Measurements from ENCODE around the gene MRGPRF. TPM values are rescaled to one million over a fixed set of nuclear protein-coding genes. Genes with fewer than 3 reads are reported as not detected.

MRGPRF gene
- total and polyA plus RNA-seq, 2 of the 8 experiments (the other 6 are each of a cell fraction or from before 2014, with no cell fraction given): 7.5 to 11.0 TPM

GRCh38 chr11:69014898-69015549 is 2.0 kb upstream of the MRGPRF start:
- ChIA-PET POLR2A (ENCODE audit: partially characterized antibody) (no interaction called here), CTCF (ENCODE audit: partially characterized antibody) (interaction anchor here (0.9 to 1.0 kb wide), 2 partner anchors 12 to 669 kb away, joined by 3 to 4 read pairs; no protein-coding TSS in a partner anchor)
- peaks cover 0 to 4% (median 0%) of the 10 kb centered on the region in 4 experiments; a peak in 4 of 7 replicates for H3K27me3 ChIP-seq (replicated peaks in 1 of 4; ENCODE audit: control insufficient read depth in 3 of 4, extremely low read depth in 1 of 4, insufficient read depth in 3 of 4, low read length in 3 of 4)
- no peak overlapping the region for H2BK15ac ChIP-seq (ENCODE audit: low read length)
- H3K4me1 ChIP-seq (replicated peaks in 1 of 4; ENCODE audit: control insufficient read depth in 3 of 4, insufficient read depth in 4 of 4, low read length in 3 of 4): peaks cover 9 to 42% (median 32%) of the 10 kb centered on the region in 4 experiments
- H4K8ac ChIP-seq (ENCODE audit: extremely low read depth, insufficient read depth, low read length): peak overlapping the region; percentile 41; the same call in 1 of the 2 replicates
- H2AFZ ChIP-seq (ENCODE audit: low read length): no peak overlapping the region
- no peak overlapping the region for H4K5ac ChIP-seq (ENCODE audit: insufficient read length, low read depth, low read length)
- H3K79me1 ChIP-seq (ENCODE audit: low read depth, low read length): no peaks in the 10 kb centered on the region
- H3K14ac ChIP-seq (ENCODE audit: insufficient read length): no peak overlapping the region
- no peak overlapping the region for H2BK20ac ChIP-seq (ENCODE audit: low read length)
- no peak overlapping the region for H3K56ac ChIP-seq (replicated peaks; ENCODE audit: insufficient read length, low read depth, low read length)
- H3K9ac ChIP-seq (replicated peaks in 1 of 4; ENCODE audit: extremely low read depth in 1 of 4, low read depth in 3 of 4, low read length in 3 of 4): no peak overlapping the region
- peaks cover 24% of the 10 kb centered on the region; the same call in 1 of the 2 replicates for H3K23me2 ChIP-seq (ENCODE audit: low read depth, low read length)
- H2BK12ac ChIP-seq (ENCODE audit: low read depth, low read length): peak overlapping the region; percentile 35; the same call in 1 of the 2 replicates
- peak overlapping the region; percentile 24; the same call in 1 of the 2 replicates for H2BK5ac ChIP-seq (ENCODE audit: low read depth, low read length)
- no peaks in the 10 kb centered on the region for H3K36me3 ChIP-seq (ENCODE audit: control insufficient read depth in 2 of 4, insufficient read depth in 4 of 4, low read length in 3 of 4)
- H3K9me3 ChIP-seq (ENCODE audit: insufficient read depth in 2 of 2, low read depth in 1 of 2, low read length in 1 of 2): no peaks in the 10 kb centered on the region
- TF ChIP-seq SAP30 (IDR thresholded peaks at IDR 0.05; ENCODE audit: insufficient read depth, insufficient replicate concordance, low read length) (no peak), SP4 (IDR thresholded peaks at IDR 0.05; ENCODE audit: low read length) (no peak), BACH1 (IDR thresholded peaks at IDR 0.05; ENCODE audit: low read length) (no peak), RAD21 (IDR thresholded peaks at IDR 0.05 in 1 of 2, conservative IDR thresholded peaks at IDR 0.05 in 1 of 2; ENCODE audit: low read depth in 2 of 2, low read length in 2 of 2) (no peak), TCF12 (IDR thresholded peaks at IDR 0.05; ENCODE audit: low read depth, low read length) (no peak), CTCF (IDR thresholded peaks at IDR 0.05; ENCODE audit: control extremely low read depth in 1 of 3, insufficient read depth in 1 of 3, low read depth in 1 of 3, low read length in 3 of 3) (no peak), SP1 (IDR thresholded peaks at IDR 0.05; ENCODE audit: low read depth, low read length) (no peak)
- H3K23ac ChIP-seq (ENCODE audit: insufficient read length): no peak overlapping the region
- H3K4ac ChIP-seq (replicated peaks; ENCODE audit: insufficient read length, low read depth, low read length): no peak overlapping the region
- H4K20me1 ChIP-seq (replicated peaks in 1 of 2; ENCODE audit: control insufficient read depth in 1 of 2, insufficient read depth in 2 of 2, low read length in 2 of 2): no peaks in the 10 kb centered on the region
- peak overlapping the region; percentile 10 for H4K91ac ChIP-seq (replicated peaks; ENCODE audit: insufficient read length, low read length)
- no peak for FAIRE-seq
- H3K18ac ChIP-seq (ENCODE audit: extremely low read depth, low read length): peak overlapping the region; percentile 32; the same call in 1 of the 2 replicates
- H2BK120ac ChIP-seq (replicated peaks; ENCODE audit: low read depth, low read length): no peak overlapping the region
- peak overlapping the region in 1 of 2 experiments; percentile 85; a peak in 1 of 4 replicates for H3K4me2 ChIP-seq (ENCODE audit: insufficient read depth in 1 of 2, low read depth in 2 of 2, low read length in 2 of 2)
- H3K27ac ChIP-seq (ENCODE audit: low read depth, low read length): no peak overlapping the region
- no peak overlapping the region; the same call in 1 of the 2 replicates for H2AK5ac ChIP-seq (ENCODE audit: low read depth, low read length)
- H3K79me2 ChIP-seq (ENCODE audit: control insufficient read depth in 1 of 2, insufficient read depth in 2 of 2, low read length in 2 of 2): no peaks in the 10 kb centered on the region
- DNase-seq (ENCODE audit: low read depth in 1 of 2, low spot score in 2 of 2): no peak
- H3K4me3 ChIP-seq (ENCODE audit: extremely low read depth in 1 of 4, insufficient read depth in 2 of 4, low read depth in 3 of 4, low read length in 4 of 4): no peak overlapping the region
- WGBS, 2 experiments (ENCODE audit: extremely low coverage in 1 of 2, insufficient coverage in 1 of 2, insufficient read length in 1 of 2, insufficient replicate concordance in 2 of 2, low coverage in 1 of 2, low lambda C conversion rate in 2 of 2, missing lambda C conversion rate in 1 of 2): 89% methylated on average over 8 of the region's 9 CpGs; no CpG with 5 or more reads in 1 of the 2 experiments

Data from H1 (cell line).